Measurements from ENCODE around the gene PFDN6. TPM values are rescaled to one million over a fixed set of nuclear protein-coding genes. Genes with fewer than 3 reads are reported as not detected.

The PFDN6 gene
- total and polyA plus RNA-seq, 2 of the 13 experiments (the other 11 are each of a cell fraction or from before 2014, with no cell fraction given), result 75.5 to 87.0 TPM

- TF ChIP-seq RNF219 (CRISPR knock-in tag; IDR thresholded peaks at IDR 0.05) (no peak), RFX5 (IDR thresholded peaks at IDR 0.05; ENCODE audit: low read depth, low read length) (peak; percentile 64; the same call in 1 of the 2 replicates), TFE3 (CRISPR knock-in tag; IDR thresholded peaks at IDR 0.05) (peak; percentile 32), ZBTB1 (CRISPR knock-in tag; IDR thresholded peaks at IDR 0.05; ENCODE audit: borderline replicate concordance) (no peak), ZNF530 (CRISPR knock-in tag; IDR thresholded peaks at IDR 0.05; ENCODE audit: low read depth) (no peak), PHF21A (CRISPR knock-in tag; IDR thresholded peaks at IDR 0.05) (peak; percentile 93), MED8 (CRISPR knock-in tag; IDR thresholded peaks at IDR 0.05; ENCODE audit: insufficient replicate concordance) (peak; percentile 69), PRDM10 (CRISPR knock-in tag; IDR thresholded peaks at IDR 0.05; ENCODE audit: low read depth) (no peak), HDAC6 (IDR thresholded peaks at IDR 0.05; ENCODE audit: low read depth, low read length) (0 out of 2 replicates have a peak, but pooled peaks have one; percentile 15), TEAD2 (CRISPR knock-in tag; IDR thresholded peaks at IDR 0.05) (no peak), TOE1 (CRISPR knock-in tag; IDR thresholded peaks at IDR 0.05) (peak; percentile 35; the same call in 1 of the 2 replicates), ATRX (CRISPR knock-in tag; IDR thresholded peaks at IDR 0.05; ENCODE audit: borderline replicate concordance) (0 out of 2 replicates have a peak, but pooled peaks have one; percentile 53), ZNF883 (CRISPR knock-in tag; IDR thresholded peaks at IDR 0.05; ENCODE audit: not compliant biosample characterization) (peak; percentile 83), AHR (CRISPR knock-in tag; IDR thresholded peaks at IDR 0.05) (peak; percentile 96; the same call in 1 of the 2 replicates), ZNF292 (CRISPR knock-in tag; IDR thresholded peaks at IDR 0.05; ENCODE audit: borderline replicate concordance, low read depth) (0 out of 2 replicates have a peak, but pooled peaks have one; percentile 13), POLR2A (IDR thresholded peaks at IDR 0.05; ENCODE audit: insufficient read depth in 1 of 2, low read depth in 2 of 2, low read length in 2 of 2) (peak; percentile 99), ZMAT5 (CRISPR knock-in tag; IDR thresholded peaks at IDR 0.05; ENCODE audit: borderline replicate concordance, low read depth) (no peak), ZFP37 (CRISPR knock-in tag; IDR thresholded peaks at IDR 0.05; ENCODE audit: borderline replicate concordance) (peak; percentile 83; the same call in 1 of the 2 replicates), CREB1 (IDR thresholded peaks at IDR 0.05) (peak; percentile 93), CREB1 (CRISPR knock-in tag; IDR thresholded peaks at IDR 0.05) (peak; percentile 98), ATF7-NPFF (CRISPR knock-in tag; IDR thresholded peaks at IDR 0.05; ENCODE audit: low read depth) (peak; percentile 54), HDAC2 (CRISPR knock-in tag; IDR thresholded peaks at IDR 0.05) (peak; percentile 73)
These were observed 17.7 kb upstream of the PFDN6 start, which contains the start of the genes RPS18 and VPS52 (continued) for GRCh38 chr6:33271468-33272274.
